HAP-1 (cell line): Measurements from ENCODE around the gene MCRIP2.

Experiments used
- DNase-seq, 2 experiments: peaks; one replicate each; pipeline ENCODE4 v3.0.0-alpha.2; 2016 to 2020; ENCODE audit warnings: low spot score in 2 of 2
- H3K27me3 ChIP-seq: fragments of 250-450 bp; sonication (Bioruptor Pico); 2 replicates; pipeline ENCODE4 v1.5.1; 2020; ENCODE audit warnings: low read depth, mild to moderate bottlenecking, moderate library complexity
- H3K36me3 ChIP-seq: fragments of 250-450 bp; sonication (Bioruptor Pico); replicated peaks from 2 replicates; pipeline ENCODE4 v1.5.1; 2020; ENCODE audit warnings: mild to moderate bottlenecking
- H3K4me1 ChIP-seq: fragments of 250-450 bp; sonication (Bioruptor Pico); 2 replicates; pipeline ENCODE4 v1.5.1; 2020; ENCODE audit warnings: mild to moderate bottlenecking
- H3K4me3 ChIP-seq: fragments of 250-450 bp; sonication (Bioruptor Pico); 2 replicates; pipeline ENCODE4 v1.5.1; 2020; ENCODE audit warnings: mild to moderate bottlenecking, moderate library complexity
- H3K9me3 ChIP-seq: fragments of 250-450 bp; sonication (Bioruptor Pico); 2 replicates; pipeline ENCODE4 v1.5.1; 2020; ENCODE audit warnings: mild to moderate bottlenecking, moderate library complexity
- in situ Hi-C: fragments of 300-500 bp; cut with MboI; formaldehyde crosslinking; loops from 3 replicates; pipeline ENCODE4 v1.14.3; 2020; ENCODE audit warnings: low sequenced_read_pairs, inconsistent platforms, mixed read lengths

MCRIP2 gene

GRCh38 chr16:643050-643368, 1.4 kb downstream of the MCRIP2 start:
- Histone ChIP-seq H3K9me3 (no peaks in the 10 kb centered on the region), H3K4me1 (peaks cover 5% of the 10 kb centered on the region), H3K36me3 (peaks cover 14% of the 10 kb centered on the region; the same call in 1 of the 2 replicates), H3K4me3 (peak overlapping the region; percentile 57), H3K27me3 (no peaks in the 10 kb centered on the region)
- DNase-seq, result no peak
- in situ Hi-C loops, result no loop called here

GRCh38 chr16:644556-644955, 2.9 kb downstream of the MCRIP2 start:
- in situ Hi-C loops, result no loop called here
- H3K4me3 ChIP-seq, result no peak overlapping the region
- no peaks in the 10 kb centered on the region for H3K9me3 ChIP-seq
- peaks cover 12% of the 10 kb centered on the region for H3K4me1 ChIP-seq
- DNase-seq, result no peak
- H3K36me3 ChIP-seq, result peaks cover 14% of the 10 kb centered on the region; the same call in 1 of the 2 replicates
- H3K27me3 ChIP-seq, result no peaks in the 10 kb centered on the region

GRCh38 chr16:645852-646678, 4.4 kb downstream of the MCRIP2 start:
- in situ Hi-C loops, result no loop called here
- no peak for DNase-seq
- Histone ChIP-seq H3K9me3 (no peaks in the 10 kb centered on the region), H3K4me1 (peaks cover 18% of the 10 kb centered on the region), H3K4me3 (no peak overlapping the region), H3K36me3 (peaks cover 14% of the 10 kb centered on the region), H3K27me3 (no peaks in the 10 kb centered on the region)

- H3K27me3 ChIP-seq, result no peaks in the 10 kb centered on the region
- H3K4me1 ChIP-seq, result peaks cover 18% of the 10 kb centered on the region
- no peak overlapping the region for H3K4me3 ChIP-seq
- H3K36me3 ChIP-seq, result peaks cover 14% of the 10 kb centered on the region
- in situ Hi-C loops, result no loop called here
- no peak for DNase-seq
- no peaks in the 10 kb centered on the region for H3K9me3 ChIP-seq
Observed at GRCh38 chr16:646679-647172, 5.1 kb downstream of the MCRIP2 start.

- in situ Hi-C loops, result no loop called here
- Histone ChIP-seq H3K9me3 (no peaks in the 10 kb centered on the region), H3K4me3 (no peak overlapping the region), H3K27me3 (no peaks in the 10 kb centered on the region), H3K36me3 (peaks cover 15% of the 10 kb centered on the region), H3K4me1 (peaks cover 18% of the 10 kb centered on the region)
- DNase-seq, result no peak
Observed at GRCh38 chr16:647173-647902, 5.7 kb downstream of the MCRIP2 start.

- in situ Hi-C loops, result no loop called here
- H3K36me3 ChIP-seq, result peaks cover 24% of the 10 kb centered on the region
- no peaks in the 10 kb centered on the region for H3K9me3 ChIP-seq
- H3K4me3 ChIP-seq, result peak overlapping the region; percentile 47
- DNase-seq, result peak in 1 of 2 experiments; percentile 66
- peaks cover 13% of the 10 kb centered on the region for H3K4me1 ChIP-seq
- H3K27me3 ChIP-seq, result no peaks in the 10 kb centered on the region
Observed at GRCh38 chr16:648071-648780, 6.6 kb downstream of the MCRIP2 start.

- H3K27me3 ChIP-seq, result no peaks in the 10 kb centered on the region
- peaks cover 25% of the 10 kb centered on the region for H3K36me3 ChIP-seq
- H3K4me3 ChIP-seq, result peak within 1 kb of the TSS; percentile 47
- H3K9me3 ChIP-seq, result no peaks in the 10 kb centered on the region
- peaks cover 13% of the 10 kb centered on the region for H3K4me1 ChIP-seq
- DNase-seq, result peak; percentile 88 to 96
- in situ Hi-C loops, result no loop called here
Observed at GRCh38 chr16:648781-649589, 7.4 kb downstream of the MCRIP2 start, which contains the start of gene WDR90. Gene WDR90, plus strand, starts transcription at chr16:649365. Its CDS starts 52 bp downstream, at chr16:649417.

GRCh38 chr16:649631-650030, 8.0 kb downstream of the MCRIP2 start:
- no peaks in the 10 kb centered on the region for H3K9me3 ChIP-seq
- peak overlapping the region; percentile 47 for H3K4me3 ChIP-seq
- H3K27me3 ChIP-seq, result no peaks in the 10 kb centered on the region
- in situ Hi-C loops, result no loop called here
- peak in 1 of 2 experiments; percentile 45 for DNase-seq
- H3K36me3 ChIP-seq, result peaks cover 21% of the 10 kb centered on the region
- H3K4me1 ChIP-seq, result peaks cover 13% of the 10 kb centered on the region

GRCh38 chr16:651844-652243, 10.2 kb downstream of the MCRIP2 start:
- no peak overlapping the region for H3K4me3 ChIP-seq
- DNase-seq, result no peak
- H3K4me1 ChIP-seq, result peaks cover 13% of the 10 kb centered on the region
- H3K9me3 ChIP-seq, result no peaks in the 10 kb centered on the region
- in situ Hi-C loops, result no loop called here
- no peaks in the 10 kb centered on the region for H3K27me3 ChIP-seq
- H3K36me3 ChIP-seq, result peaks cover 20% of the 10 kb centered on the region

- Histone ChIP-seq H3K4me1 (peaks cover 13% of the 10 kb centered on the region), H3K36me3 (peaks cover 27% of the 10 kb centered on the region), H3K9me3 (no peaks in the 10 kb centered on the region), H3K4me3 (no peak overlapping the region), H3K27me3 (no peaks in the 10 kb centered on the region)
- in situ Hi-C loops, result no loop called here
- DNase-seq, result no peak
Observed at GRCh38 chr16:652454-653305, 11.1 kb downstream of the MCRIP2 start.

- peaks cover 36% of the 10 kb centered on the region for H3K36me3 ChIP-seq
Observed at GRCh38 chr16:654034-654433, 12.4 kb downstream of the MCRIP2 start.

GRCh38 chr16:657487-657886, 15.9 kb downstream of the MCRIP2 start:
- no peaks in the 10 kb centered on the region for H3K4me1 ChIP-seq
- H3K4me3 ChIP-seq, result no peak overlapping the region
- no peaks in the 10 kb centered on the region for H3K9me3 ChIP-seq
- no peak for DNase-seq
- in situ Hi-C loops, result no loop called here
- H3K36me3 ChIP-seq, result peaks cover 43% of the 10 kb centered on the region
- H3K27me3 ChIP-seq, result no peaks in the 10 kb centered on the region

More at GRCh38 chr16:654034-654433, 12.4 kb downstream of the MCRIP2 start:
- in situ Hi-C loops, result no loop called here
- Histone ChIP-seq H3K9me3 (no peaks in the 10 kb centered on the region), H3K4me1 (peaks cover 6% of the 10 kb centered on the region), H3K27me3 (no peaks in the 10 kb centered on the region), H3K4me3 (no peak overlapping the region)
- no peak for DNase-seq
